HCT116 (cell line): Measurements from ENCODE around the gene MEGF6. TPM values are rescaled to one million over a fixed set of nuclear protein-coding genes. Genes with fewer than 3 reads are reported as not detected.

Experiments
- ATAC-seq: fragments of 200-7000 bp; cut with Tn5 transposase; 2 replicates; pipeline ENCODE4 v1.9.1; 2020; ENCODE audit warnings: mild to moderate bottlenecking, moderate library complexity
- BruUV-seq: library from RNA; stranded (reverse); fragments of 400-500 nt; replicated peaks from 2 replicates; lab custom pipeline; 2021; lab: Mats Ljungman, UMichigan
- CTCF ChIA-PET: fragments of 300-600 bp; sonication (Branson Sonifier 250); formaldehyde crosslinking; loops from one replicate; lab custom pipeline; 2021; ENCODE audit warnings: antibody characterized with exemption; lab: Charles Lee
- POLR2A ChIA-PET: fragments of 300-600, 350-600 bp; sonication (Branson Sonifier 250); formaldehyde crosslinking; loops from one replicate; lab custom pipeline; 2021; ENCODE audit warnings: antibody characterized with exemption; lab: Charles Lee
- RAD21 ChIA-PET, 2 experiments: fragments of 300-600 bp; sonication (Branson Sonifier 250); formaldehyde crosslinking; loops; one replicate each; lab custom pipeline; 2023; ENCODE audit warnings: low total read pairs in 2 of 2; ENCODE audit not compliant: uncharacterized antibody in 2 of 2, unreplicated experiment in 2 of 2, low non-redundant PET in 1 of 2; lab: Charles Lee
- DNase-seq: peaks from one replicate; pipeline ENCODE4 v3.0.0-alpha.2; 2010; ENCODE audit warnings: low read depth, low spot score
- H2AFZ ChIP-seq: fragments of 200-600 bp; shearing (Covaris generic), sonication (generic); 2 replicates; pipeline ENCODE4 v1.6.1; 2017; ENCODE audit warnings: low read depth, mixed run types, mixed read lengths, antibody characterized with exemption, low read length; ENCODE audit not compliant: poor library complexity, severe bottlenecking
- H3K27ac ChIP-seq: 2 replicates; pipeline ENCODE4 v1.5.1; 2012; ENCODE audit warnings: low read depth, low read length
- H3K27me3 ChIP-seq: fragments of 200-600 bp; sonication (generic); 2 replicates; pipeline ENCODE4 v1.6.1; 2016; ENCODE audit warnings: mixed run types, low read length, mixed read lengths; ENCODE audit not compliant: insufficient read depth
- H3K36me3 ChIP-seq, 2 experiments: fragments of 200-500 bp in 1 of 2; fragments of 200-600 bp in 1 of 2; sonication (Bioruptor generic) in 1 of 2; sonication (generic) in 1 of 2; 2 replicates each; pipeline versions ENCODE4 v1.5.1 to v1.6.1; 2014 to 2016; ENCODE audit warnings: low read length in 2 of 2, inconsistent platforms in 1 of 2, mixed read lengths in 1 of 2, mixed run types in 1 of 2; ENCODE audit not compliant: insufficient read depth in 2 of 2, control insufficient read depth in 1 of 2
- H3K4me1 ChIP-seq, 2 experiments: fragments of 200-600 bp in 1 of 2; sonication (generic) in 1 of 2; 2 replicates each; pipeline versions ENCODE4 v1.5.1 to v1.6.1; 2012 to 2017; ENCODE audit warnings: low read length in 2 of 2, inconsistent platforms in 1 of 2, mild to moderate bottlenecking in 1 of 2, mixed read lengths in 1 of 2, mixed run types in 1 of 2, moderate library complexity in 1 of 2; ENCODE audit not compliant: insufficient read depth in 2 of 2, control insufficient read depth in 1 of 2
- H3K4me2 ChIP-seq: fragments of 200-600 bp; sonication (generic); 2 replicates; pipeline ENCODE4 v1.6.1; 2017; ENCODE audit warnings: mixed run types, low read length, mixed read lengths
- H3K4me3 ChIP-seq, 2 experiments: fragments of 200-600 bp in 1 of 2; sonication (generic) in 1 of 2; replicated peaks in 1 of 2; 2 replicates each; pipeline ENCODE4 v1.5.1; 2011 to 2016; ENCODE audit warnings: low read length in 2 of 2, control low read depth in 1 of 2, low read depth in 1 of 2, mild to moderate bottlenecking in 1 of 2, mixed read lengths in 1 of 2, mixed run types in 1 of 2
- H3K79me2 ChIP-seq: fragments of 200-600 bp; sonication (generic); 2 replicates; pipeline ENCODE4 v1.6.1; 2017; ENCODE audit warnings: mild to moderate bottlenecking, mixed run types, low read length, moderate library complexity, mixed read lengths; ENCODE audit not compliant: insufficient read depth
- H3K9ac ChIP-seq: fragments of 200-600 bp; sonication (generic); 2 replicates; pipeline ENCODE4 v1.6.1; 2016; ENCODE audit warnings: low read length, mixed read lengths
- H3K9me2 ChIP-seq: fragments of 200-600 bp; sonication (generic), shearing (Covaris generic); 2 replicates; pipeline ENCODE4 v1.6.1; 2017; ENCODE audit warnings: mixed run types, mild to moderate bottlenecking, moderate library complexity; ENCODE audit not compliant: insufficient read depth
- H3K9me3 ChIP-seq, 2 experiments: fragments of 200-500 bp in 1 of 2; fragments of 200-600 bp in 1 of 2; sonication (Bioruptor generic) in 1 of 2; sonication (generic) in 1 of 2; 2 replicates each; pipeline ENCODE4 v1.6.1; 2014 to 2017; ENCODE audit warnings: low read length in 2 of 2, mixed read lengths in 2 of 2, inconsistent platforms in 1 of 2, low read depth in 1 of 2, mild to moderate bottlenecking in 1 of 2, mixed run types in 1 of 2, moderate library complexity in 1 of 2; ENCODE audit not compliant: control insufficient read depth in 1 of 2, insufficient read depth in 1 of 2
- H4K20me1 ChIP-seq: fragments of 200-600 bp; sonication (generic), shearing (Covaris generic); 2 replicates; pipeline ENCODE4 v1.6.1; 2017; ENCODE audit warnings: mixed run types, mild to moderate bottlenecking, moderate library complexity; ENCODE audit not compliant: insufficient read depth
- CBX3 ChIP-seq: IDR thresholded peaks from 2 replicates; pipeline ENCODE4 v1.6.1; 2012; ENCODE audit warnings: low read depth
- CEBPB ChIP-seq: IDR thresholded peaks from 2 replicates; pipeline ENCODE4 v1.6.1; 2012; ENCODE audit warnings: low read depth
- EZH2 ChIP-seq: fragments of 200-600 bp; sonication (generic); IDR thresholded peaks from 2 replicates; pipeline ENCODE4 v1.6.1; 2017; ENCODE audit warnings: antibody characterized with exemption, mixed run types
- FOSL1 ChIP-seq: IDR thresholded peaks from 2 replicates; pipeline ENCODE4 v1.6.1; 2012; ENCODE audit warnings: low read depth
- JUND ChIP-seq: IDR thresholded peaks from 2 replicates; pipeline ENCODE4 v1.6.1; 2012
- POLR2A ChIP-seq: IDR thresholded peaks from 2 replicates; pipeline ENCODE4 v1.7.0; 2011; ENCODE audit warnings: borderline replicate concordance; ENCODE audit not compliant: insufficient read depth, insufficient read length; ENCODE audit errors: extremely low read depth
- SP1 ChIP-seq: IDR thresholded peaks from 2 replicates; pipeline ENCODE4 v1.6.1; 2012; ENCODE audit warnings: low read depth
- TCF7L2 ChIP-seq: IDR thresholded peaks from 2 replicates; pipeline ENCODE4 v1.7.0; 2011; ENCODE audit warnings: borderline replicate concordance, inconsistent platforms; ENCODE audit not compliant: insufficient read depth, insufficient read length; ENCODE audit errors: extremely low read depth
- YY1 ChIP-seq: IDR thresholded peaks from 2 replicates; pipeline ENCODE4 v1.6.1; 2011; ENCODE audit warnings: low read length, low read depth, moderate library complexity, mild to moderate bottlenecking; ENCODE audit not compliant: insufficient replicate concordance; ENCODE audit errors: extremely low read depth
- ZNF274 ChIP-seq: fragments of 200-500 bp; sonication (Bioruptor generic); IDR thresholded peaks from 2 replicates; pipeline ENCODE4 v1.6.1; 2014; ENCODE audit warnings: mild to moderate bottlenecking, low read depth, low read length, inconsistent platforms
- intact Hi-C: fragments of 100-400 bp; cut with micrococcal nuclease; formaldehyde crosslinking; loops from 2 replicates; pipeline ENCODE4 v1.10.0; 2022
- total RNA-seq: library from RNA; stranded (reverse); gene quantifications from one replicate; pipeline ENCODE4 v1.2.1, GENCODE V29; 2021; ENCODE audit not compliant: unreplicated experiment
- TF ChIP-seq, protein P1 (sequence below): IDR thresholded peaks from 2 replicates; pipeline ENCODE4 v1.6.1; 2012
- TF ChIP-seq, protein P2 (sequence below): IDR thresholded peaks from 2 replicates; pipeline ENCODE4 v1.6.1; 2012; ENCODE audit warnings: low read depth

The MEGF6 gene
- total RNA-seq, 1 experiment from 2014 or later, result 47.6 TPM

DNA sequence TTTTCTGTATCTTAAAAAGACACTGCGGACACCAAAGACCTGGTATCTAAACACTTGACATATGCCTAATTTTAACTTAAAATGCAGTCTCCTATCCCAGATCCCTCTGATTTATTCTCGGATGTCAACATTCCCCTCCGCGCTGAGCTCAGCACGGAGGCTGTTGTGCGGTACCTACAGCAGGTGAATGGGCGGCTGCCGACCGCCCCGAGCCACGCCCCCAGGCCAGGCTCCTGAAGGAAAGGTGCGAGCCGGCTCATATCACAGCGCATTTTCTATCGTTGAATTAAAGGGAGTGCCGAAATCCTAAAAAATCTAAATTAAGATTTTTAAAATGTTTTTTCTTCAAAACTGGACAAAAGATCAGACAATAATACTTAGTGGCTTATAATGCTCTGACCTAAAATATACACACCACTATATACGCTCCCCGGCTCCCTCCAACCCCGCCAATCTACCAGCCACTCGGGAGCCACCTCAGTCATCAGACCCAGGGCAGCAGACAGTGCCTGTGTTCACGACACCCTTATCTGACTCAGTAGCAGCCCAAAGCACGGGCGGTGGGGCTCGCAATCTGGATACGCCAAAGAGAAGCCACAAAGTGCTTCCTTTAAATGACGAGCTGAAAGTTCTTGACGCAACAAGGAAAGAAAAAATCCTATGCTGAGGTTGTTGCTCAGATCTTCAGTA, 34.5 kb upstream of the MEGF6 start:
- TF ChIP-seq YY1 (no peak), CEBPB (no peak), JUND (no peak), FOSL1 (no peak), POLR2A (no peak), EZH2 (no peak), ZNF274 (no peak), CBX3 (no peak), TCF7L2 (no peak), SP1 (no peak)
- TF ChIP-seq, protein P1, sequence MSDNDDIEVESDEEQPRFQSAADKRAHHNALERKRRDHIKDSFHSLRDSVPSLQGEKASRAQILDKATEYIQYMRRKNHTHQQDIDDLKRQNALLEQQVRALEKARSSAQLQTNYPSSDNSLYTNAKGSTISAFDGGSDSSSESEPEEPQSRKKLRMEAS, result no peak
- TF ChIP-seq, protein P2, sequence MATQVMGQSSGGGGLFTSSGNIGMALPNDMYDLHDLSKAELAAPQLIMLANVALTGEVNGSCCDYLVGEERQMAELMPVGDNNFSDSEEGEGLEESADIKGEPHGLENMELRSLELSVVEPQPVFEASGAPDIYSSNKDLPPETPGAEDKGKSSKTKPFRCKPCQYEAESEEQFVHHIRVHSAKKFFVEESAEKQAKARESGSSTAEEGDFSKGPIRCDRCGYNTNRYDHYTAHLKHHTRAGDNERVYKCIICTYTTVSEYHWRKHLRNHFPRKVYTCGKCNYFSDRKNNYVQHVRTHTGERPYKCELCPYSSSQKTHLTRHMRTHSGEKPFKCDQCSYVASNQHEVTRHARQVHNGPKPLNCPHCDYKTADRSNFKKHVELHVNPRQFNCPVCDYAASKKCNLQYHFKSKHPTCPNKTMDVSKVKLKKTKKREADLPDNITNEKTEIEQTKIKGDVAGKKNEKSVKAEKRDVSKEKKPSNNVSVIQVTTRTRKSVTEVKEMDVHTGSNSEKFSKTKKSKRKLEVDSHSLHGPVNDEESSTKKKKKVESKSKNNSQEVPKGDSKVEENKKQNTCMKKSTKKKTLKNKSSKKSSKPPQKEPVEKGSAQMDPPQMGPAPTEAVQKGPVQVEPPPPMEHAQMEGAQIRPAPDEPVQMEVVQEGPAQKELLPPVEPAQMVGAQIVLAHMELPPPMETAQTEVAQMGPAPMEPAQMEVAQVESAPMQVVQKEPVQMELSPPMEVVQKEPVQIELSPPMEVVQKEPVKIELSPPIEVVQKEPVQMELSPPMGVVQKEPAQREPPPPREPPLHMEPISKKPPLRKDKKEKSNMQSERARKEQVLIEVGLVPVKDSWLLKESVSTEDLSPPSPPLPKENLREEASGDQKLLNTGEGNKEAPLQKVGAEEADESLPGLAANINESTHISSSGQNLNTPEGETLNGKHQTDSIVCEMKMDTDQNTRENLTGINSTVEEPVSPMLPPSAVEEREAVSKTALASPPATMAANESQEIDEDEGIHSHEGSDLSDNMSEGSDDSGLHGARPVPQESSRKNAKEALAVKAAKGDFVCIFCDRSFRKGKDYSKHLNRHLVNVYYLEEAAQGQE, result no peak
- ATAC-seq (no peak), DNase-seq (no peak)
- H4K20me1 ChIP-seq, result no peaks in the 10 kb centered on the region
- H3K9me2 ChIP-seq, result no peaks in the 10 kb centered on the region
- no peak overlapping the region for H3K4me3 ChIP-seq
- H3K79me2 ChIP-seq, result peaks cover 26% of the 10 kb centered on the region
- no peaks in the 10 kb centered on the region for H3K27me3 ChIP-seq
- RAD21 ChIA-PET, result no interaction called here
- POLR2A ChIA-PET, result no interaction called here
- H3K4me1 ChIP-seq, result peaks cover 4 to 10% of the 10 kb centered on the region in 2 experiments; a peak in 3 of 4 replicates
- intact Hi-C loops, result no loop called here
- H3K36me3 ChIP-seq, result peaks cover 16 to 19% of the 10 kb centered on the region in 2 experiments; a peak in 3 of 4 replicates
- CTCF ChIA-PET, result no interaction called here
- no peaks in the 10 kb centered on the region for H3K9me3 ChIP-seq
- no TSS peak for BruUV-seq
- H3K27ac ChIP-seq, result no peak overlapping the region
- no peak overlapping the region for H2AFZ ChIP-seq
- H3K9ac ChIP-seq, result no peak overlapping the region
- no peak overlapping the region for H3K4me2 ChIP-seq
